Dermis microvascular lymphatic vessel endothelial cell (primary cell): ENCODE results near the gene LBHD1. TPM values are rescaled to one million over a fixed set of nuclear protein-coding genes. Genes with fewer than 3 reads are reported as not detected.
"Not testable (repeated sequence)": the region's sequence is repeated elsewhere in the genome, so short reads cannot be mapped to it uniquely, and the experiment has no call there.

Experiments used
- DNase-seq, 2 donors: peaks; one replicate each; pipeline versions ENCODE4 v3.0.0 to v3.0.0-alpha.2; 2010; ENCODE audit warnings: low read depth in 2 of 2
- total RNA-seq: library from RNA; depleted of rRNA; stranded (reverse); fragments of >200 nt; gene quantifications from 2 replicates; pipeline ENCODE4 v1.2.1, GENCODE V29; 2014

LBHD1 gene
- 1.5 and 1.8 TPM in 2 replicates for total RNA-seq

DNA sequence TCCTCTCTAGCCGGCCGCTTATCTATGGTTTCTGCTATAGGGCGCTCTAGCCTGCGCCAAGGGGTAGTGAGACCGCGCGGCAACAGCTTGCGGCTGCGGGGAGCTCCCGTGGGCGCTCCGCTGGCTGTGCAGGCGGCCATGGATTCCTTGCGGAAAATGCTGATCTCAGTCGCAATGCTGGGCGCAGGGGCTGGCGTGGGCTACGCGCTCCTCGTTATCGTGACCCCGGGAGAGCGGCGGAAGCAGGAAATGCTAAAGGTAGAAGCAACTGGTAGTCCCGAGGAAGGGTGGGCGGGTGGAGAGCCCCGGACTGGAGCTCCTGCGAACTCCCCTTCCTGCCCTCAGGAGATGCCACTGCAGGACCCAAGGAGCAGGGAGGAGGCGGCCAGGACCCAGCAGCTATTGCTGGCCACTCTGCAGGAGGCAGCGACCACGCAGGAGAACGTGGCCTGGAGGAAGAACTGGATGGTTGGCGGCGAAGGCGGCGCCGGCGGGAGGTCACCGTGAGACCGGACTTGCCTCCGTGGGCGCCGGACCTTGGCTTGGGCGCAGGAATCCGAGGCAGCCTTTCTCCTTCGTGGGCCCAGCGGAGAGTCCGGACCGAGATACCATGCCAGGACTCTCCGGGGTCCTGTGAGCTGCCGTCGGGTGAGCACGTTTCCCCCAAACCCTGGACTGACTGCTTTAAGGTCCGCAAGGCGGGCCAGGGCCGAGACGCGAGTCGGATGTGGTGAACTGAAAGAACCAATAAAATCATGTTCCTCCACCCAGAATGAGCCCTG, at the start of gene LBHD1, which contains the start of gene UQCC3:
LBHD1 (minus strand) TSS at position 660 of the 782 bp plus-strand sequence. CDS start 2,236 bp downstream, outside the sequence.
UQCC3 (plus strand) TSS at position 66 of the 782 bp plus-strand sequence; CDS start at position 139, 73 bp downstream.
- DNase-seq, result peak; percentile 65 to 87

DNA sequence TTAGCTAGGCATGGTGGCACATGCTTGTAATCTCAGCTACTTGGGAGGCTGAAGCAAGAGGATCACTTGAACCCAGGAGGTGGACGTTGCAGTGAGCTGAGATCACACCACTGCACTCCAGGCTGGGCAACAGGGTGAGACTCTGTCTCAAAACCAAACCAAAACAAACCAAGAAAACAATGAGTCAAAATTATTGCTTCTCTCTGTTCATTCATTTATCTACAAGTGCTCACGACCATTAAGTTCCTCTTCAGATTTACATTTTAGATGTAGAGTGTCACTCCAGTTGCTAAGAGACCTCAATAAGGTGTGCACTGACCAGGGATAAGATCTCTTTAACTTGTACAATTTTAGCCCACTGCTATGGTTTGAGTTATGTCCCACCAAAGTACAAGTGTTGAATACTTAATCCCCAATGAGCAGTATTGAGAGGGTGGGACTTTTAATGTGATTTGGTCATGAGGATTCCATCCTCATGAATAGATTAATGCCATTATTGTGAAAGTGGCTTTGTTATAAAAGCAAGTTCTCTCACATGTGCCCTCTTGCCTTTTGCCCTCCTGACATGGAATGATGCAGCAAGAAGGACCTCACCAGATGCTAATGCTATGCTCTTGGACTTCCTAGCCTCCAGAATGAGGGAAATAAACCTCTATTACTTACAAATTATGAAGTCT, 47.4 kb upstream of the LBHD1 start:
- no peak for DNase-seq

DNA sequence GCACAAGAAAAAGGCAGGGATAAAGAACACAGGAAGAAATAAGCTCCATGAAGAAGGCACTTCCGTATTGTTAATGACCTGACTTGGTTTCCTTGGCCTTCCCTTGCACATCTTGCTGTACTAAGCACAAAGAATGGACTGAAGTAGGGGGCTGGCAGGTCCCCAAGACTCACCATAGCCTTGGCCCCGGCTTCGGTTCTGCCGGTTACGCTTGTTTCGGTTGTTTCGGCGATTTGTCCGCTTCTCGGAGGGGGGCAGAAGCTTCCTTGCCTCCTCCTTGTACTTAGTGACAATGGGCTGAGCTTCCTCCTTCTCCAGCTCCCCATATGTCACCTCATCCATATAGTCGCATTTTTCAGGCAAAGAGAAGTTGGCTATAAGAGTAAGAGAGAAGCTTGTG, 44.7 kb upstream of the LBHD1 start:
- DNase-seq, result no peak

DNA sequence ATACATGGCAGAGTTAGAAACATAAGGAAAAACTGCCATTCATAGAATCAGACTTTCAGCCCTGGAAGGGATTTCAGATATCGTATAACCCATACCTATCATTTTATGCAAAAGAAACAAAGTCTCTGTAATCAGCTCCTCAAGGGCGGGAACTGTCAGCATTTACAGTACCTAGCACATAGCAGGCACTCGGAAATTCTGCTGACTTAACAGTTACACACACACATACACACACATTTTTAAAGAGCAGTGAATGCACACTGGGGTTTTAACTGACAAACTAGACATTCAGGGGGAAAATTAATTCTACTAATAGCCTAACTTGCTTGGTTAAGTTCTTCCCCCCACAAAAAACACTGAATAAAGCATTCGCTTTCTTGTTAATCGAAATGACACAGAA, 44.1 kb upstream of the LBHD1 start:
- no peak for DNase-seq

DNA sequence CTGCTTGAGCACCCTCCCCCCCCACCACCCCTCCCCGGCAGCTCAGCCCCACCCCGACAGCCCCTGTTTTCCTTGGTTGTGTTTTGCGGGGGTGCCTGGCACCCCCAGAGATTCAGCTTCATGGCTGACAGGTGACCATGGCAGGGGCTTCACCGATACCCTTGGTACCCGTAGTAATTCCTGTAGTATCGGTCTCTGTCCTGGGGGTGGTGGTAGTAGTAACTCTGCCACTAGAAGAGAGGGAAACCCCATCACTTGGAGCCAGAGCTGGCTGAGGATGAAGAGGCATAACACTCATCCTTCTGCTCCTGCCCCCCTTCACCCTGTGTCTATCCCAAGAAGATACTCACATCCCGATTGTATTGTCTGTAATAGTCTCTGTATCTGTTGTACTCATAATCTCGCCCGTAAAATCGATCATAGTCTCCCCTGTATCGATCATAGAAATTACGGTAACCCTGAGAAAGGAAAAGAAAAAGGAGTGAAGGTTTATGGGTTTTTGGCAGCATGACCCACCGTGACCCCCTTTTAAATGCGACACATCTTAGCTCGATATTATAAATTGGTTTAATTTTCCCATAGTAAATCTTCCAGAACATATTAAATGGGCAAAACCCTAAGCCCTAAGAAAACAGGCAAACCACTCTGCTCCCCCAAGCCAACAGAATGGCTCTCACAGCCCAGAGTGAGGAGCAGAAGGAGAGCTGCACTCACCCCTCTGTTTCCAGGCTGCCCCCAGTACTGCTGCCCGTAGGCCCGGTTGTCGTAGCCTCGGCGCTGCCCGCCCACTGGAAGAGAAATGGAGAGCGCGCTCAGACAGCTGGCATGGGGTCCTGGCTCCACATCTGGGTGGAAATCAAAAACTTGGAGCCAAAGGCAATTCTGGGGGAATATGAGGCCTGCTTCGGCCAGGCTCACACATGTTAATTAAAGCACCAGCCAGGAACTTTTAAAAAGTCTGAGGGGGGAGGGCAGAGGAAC, 43.4 kb upstream of the LBHD1 start:
- DNase-seq, result no peak

DNA sequence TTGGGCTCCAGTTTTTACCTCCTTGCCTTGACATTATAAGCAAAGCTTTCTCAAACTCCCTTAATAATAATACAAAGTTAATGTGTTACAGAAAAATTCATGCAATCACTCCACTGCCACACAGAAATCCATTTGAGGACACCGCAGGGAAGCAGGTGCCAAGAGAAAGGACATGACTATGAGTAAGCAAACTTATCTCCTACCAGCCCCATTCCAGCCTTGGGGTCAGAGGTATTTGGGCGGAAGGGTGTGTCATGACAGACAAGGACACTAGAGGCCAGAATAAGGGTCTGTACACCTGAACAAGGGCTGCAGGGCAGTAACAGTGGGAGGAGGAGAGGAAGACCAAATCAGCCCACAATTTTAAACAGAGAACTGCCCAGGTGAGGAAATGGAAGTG, 41.3 kb upstream of the LBHD1 start:
- no peak for DNase-seq

DNA sequence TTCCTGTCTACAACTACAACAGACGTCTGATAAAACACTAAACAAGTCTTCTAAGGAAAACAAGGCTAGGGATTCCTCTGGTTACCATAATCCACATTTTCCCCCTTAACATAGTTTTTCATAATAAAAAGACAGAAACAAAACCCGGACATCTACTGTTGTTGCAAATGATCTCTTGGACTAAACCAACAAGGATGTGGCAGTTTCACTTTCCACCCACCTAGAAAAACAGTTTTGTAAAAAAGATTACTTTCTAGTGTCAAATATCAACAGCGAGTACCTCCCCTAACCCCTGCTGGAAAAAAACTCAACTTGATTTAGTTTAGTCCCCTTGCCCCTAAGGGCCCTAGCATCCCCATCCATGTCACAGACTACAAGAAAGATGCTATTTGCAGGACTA, 40.8 kb upstream of the LBHD1 start:
- DNase-seq, result peak in 1 of 2 donors; percentile 38

DNA sequence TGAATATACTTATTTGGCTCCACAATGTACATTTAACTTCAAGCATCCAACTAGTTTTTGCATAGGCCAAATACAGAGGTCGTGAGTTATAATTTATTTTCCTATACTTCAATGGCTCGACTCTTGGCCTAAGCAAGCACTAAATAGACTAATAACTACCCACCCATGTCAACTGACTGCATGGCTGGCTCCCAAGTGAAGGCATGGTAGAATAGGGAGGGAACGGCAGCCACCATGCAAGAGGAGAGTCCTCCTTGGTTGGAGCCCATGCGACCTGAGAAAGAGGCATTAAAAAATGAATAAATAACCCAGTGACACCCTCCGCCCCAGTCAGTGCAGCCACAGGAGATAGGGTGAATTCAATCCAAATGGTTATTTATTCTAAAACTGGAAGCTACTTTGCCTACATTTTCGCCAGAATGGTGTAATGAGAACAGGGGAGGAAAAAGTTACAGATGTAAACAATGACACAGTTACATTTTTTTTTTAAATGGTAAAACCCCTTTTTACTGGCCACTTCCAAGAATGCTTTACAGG, 40.3 kb upstream of the LBHD1 start:
- no peak for DNase-seq

DNA sequence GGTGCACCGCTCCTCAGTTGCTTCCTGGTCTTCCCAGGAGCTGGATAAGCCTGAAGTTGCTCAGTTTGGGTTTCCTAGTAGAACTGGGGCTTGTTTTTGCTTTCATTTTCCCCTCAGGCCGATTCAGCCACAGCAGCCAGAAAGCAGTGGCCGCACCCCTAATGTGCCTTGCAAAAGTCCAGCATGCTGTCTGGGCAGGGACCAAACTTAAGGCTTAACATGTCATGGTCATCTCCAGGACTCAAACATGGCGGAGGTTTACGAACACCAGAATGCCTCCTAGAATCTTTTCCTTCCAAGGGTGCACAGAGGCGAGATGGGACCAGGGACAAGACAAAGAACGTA, 37.9 kb upstream of the LBHD1 start:
- DNase-seq, result peak in 1 of 2 donors; percentile 32

DNA sequence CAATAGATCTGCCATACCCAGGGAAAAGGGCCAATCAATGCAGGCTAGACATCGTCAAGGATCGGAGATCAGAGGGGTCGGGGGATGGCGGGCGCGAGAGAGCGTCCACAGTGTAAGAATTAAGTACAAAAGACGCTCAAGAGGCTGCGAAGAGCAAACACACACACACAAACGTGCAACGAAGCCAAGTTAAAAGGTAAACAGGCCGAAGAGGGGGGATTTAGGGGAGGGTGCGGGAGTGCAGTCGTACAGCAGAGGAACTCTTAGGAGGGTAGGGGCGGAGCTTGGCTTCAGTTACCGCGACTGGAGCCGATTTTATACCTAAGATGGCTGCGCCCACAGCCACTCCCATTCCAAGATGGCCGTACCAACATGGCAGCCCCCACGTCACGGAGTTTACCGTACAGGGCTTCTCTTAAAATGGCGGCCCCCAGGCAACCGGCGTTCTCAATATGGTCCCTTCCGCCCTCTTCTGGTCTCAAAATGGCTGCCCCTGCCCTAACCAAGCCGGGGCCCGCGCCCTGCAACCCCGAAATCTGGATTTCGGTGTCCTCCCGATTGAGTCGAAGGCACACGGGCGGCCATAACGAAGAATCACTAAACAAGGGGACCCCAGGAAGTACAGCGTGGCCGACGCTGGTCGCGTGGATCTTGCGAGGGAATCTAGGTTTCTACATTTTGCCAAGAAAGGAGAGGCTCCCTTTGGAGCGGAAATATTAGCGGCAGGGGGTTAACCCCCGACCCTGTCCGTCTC, 37.4 kb upstream of the LBHD1 start:
- DNase-seq, result peak; percentile 94 to 99

DNA sequence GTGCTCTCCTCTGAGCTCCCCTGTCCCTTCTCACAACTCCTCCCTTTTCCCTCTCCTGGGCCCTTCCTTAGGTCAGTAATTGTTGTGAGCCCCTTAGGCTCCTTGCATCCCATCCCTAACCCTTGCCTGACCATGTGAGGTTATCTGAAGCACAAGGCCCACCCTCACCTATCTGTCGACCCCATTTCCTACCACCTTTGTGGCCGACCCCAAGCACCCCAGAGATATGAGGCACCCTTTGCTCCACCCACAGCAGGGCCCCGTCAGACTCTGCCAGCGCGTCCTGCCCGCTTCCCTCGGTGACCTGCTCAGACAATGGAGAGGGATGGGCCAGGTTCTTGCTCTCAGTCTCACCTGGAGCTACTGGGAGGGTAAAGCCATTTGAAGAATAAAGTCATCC, 36.7 kb upstream of the LBHD1 start:
- peak in 1 of 2 donors; percentile 25 for DNase-seq

DNA sequence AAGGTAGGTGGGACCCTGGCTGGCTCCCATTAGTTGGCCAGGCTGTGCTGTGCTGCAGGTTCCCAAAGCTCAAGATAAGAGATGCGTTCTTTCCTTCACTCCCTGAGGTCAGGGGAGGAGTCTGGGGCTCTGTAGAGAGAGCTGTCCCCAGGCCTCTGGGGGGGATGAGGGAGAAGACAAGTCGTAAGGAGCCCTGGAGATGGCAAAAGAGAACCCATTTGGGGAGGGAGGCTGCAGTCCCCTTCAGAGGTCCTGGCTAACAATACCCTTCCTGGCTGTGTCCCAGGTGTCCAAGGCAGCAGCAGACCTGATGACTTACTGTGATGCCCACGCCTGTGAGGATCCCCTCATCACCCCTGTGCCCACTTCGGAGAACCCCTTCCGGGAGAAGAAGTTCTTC, 36.3 kb upstream of the LBHD1 start:
- no peak for DNase-seq

DNA sequence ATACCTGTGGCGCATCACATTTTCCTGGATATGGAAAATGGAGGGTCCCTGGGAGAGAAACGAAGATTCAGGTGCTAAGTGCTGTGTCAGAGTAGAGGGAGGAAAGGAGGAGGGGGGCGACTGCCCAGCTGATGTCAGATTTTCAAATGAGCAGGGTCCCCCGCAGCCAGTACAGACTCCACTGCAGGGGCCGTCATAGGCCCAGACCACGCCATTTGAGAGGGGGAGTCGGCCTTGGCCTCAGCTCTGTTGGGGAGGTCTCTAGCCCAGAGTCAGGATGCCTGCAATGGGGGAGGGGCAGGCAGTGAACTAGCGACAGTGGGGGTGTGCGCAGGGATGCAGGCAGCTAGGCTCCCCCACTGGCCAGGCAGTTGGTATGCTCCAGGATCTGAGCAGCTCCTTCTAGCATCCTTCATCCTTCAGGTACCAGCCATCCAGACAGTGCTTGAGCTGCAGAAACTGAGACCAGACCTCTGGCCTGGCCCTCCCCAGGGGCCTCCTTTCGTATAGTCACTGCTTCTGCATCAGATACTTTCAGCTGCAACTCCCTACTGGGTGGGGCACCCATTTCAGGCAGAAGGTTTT, 35.3 kb upstream of the LBHD1 start, which contains the start of the genes BSCL2 and GNG3:
BSCL2 (minus strand) TSS at position 148 of the 585 bp plus-strand sequence. CDS start 229 bp downstream, outside the sequence.
GNG3 (plus strand) TSS at position 400 of the 585 bp plus-strand sequence. CDS start 620 bp downstream, outside the sequence.
- no peak for DNase-seq

DNA sequence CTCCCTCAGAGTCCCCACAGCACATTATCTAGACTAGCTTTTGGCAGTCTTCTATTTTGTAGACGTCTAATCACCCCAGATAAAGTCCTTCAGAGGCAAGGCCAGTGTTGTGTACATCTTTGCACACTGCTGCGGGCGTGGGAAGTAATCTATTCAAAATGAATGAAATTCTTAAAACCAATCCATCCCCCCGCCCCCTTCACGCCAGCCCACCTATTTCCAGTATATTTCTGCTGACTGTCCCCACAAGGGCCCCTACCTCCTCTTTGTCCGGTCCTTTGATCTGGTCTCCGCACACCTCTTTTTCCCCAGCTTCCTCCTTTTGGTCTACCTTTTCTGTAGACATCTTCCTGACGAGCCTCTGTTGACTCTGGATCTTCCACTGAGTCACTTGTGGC, 34.8 kb upstream of the LBHD1 start:
- no peak for DNase-seq

DNA sequence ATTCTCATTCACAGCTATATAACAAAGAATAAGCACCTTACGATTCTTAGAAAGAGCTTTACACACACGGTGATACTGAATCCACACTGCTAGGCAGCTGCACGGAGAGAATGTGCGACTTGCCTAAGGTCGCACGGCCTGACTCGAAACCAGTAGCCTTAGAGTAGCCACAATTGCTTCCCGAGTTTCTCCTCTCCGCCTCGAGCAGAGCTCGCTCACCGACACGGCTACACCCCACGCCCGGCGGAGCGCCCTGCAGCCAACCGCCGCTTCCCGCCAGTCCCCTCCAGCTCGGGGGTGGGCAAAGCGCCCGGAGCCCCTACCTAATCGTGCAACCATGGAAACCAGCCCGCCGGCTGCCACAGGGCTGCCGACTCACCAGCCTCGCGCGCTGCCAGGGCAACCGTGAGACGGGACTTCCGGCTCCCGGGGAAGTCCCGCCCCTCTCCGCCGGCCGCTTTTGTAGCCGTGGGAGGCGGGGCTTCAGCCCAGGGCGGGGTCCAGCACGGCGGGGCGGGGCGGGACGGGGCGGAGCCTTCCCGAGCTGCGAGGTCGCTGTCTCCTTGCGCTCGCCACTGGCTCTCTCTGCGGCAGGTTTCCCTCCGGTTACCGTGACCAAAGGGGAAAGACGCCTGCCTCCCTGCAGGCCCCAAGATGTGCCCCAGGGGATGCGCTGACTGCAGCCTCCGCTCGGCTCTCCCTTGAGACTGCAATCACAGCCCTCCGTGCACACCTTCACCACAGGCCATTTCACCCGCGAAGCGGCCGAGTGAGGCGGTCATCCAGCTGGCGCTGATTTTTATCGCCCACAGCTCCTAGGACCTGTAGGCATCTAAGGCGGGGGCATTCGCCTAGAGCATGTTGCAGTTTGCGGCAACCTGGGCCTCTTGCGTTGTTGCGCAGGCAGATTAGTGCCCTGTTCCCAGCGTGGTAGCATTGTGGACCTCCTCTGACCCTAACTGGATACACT, 34.1 kb upstream of the LBHD1 start:
- peak; percentile 84 to 95 for DNase-seq

DNA sequence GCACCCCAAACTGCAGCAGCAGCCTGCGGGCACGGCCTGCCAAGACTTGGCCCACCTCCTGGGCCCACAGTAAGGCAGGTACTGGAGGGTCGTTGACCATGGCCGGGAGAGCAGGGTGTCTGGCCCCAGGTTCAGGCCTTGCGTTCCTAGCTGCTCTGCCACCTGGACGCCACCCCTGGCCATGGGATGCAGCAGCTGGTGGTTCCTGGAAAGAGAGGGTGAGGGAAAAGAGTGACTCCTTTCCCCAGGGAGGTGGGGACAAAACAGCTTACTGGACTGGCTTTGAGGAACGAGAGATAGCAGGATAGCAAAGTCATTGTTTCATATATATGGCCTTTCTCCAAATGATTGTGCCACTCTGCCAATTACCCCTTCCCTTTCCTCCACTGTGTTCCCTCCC, 33.3 kb upstream of the LBHD1 start:
- peak in 1 of 2 donors; percentile 13 for DNase-seq

DNA sequence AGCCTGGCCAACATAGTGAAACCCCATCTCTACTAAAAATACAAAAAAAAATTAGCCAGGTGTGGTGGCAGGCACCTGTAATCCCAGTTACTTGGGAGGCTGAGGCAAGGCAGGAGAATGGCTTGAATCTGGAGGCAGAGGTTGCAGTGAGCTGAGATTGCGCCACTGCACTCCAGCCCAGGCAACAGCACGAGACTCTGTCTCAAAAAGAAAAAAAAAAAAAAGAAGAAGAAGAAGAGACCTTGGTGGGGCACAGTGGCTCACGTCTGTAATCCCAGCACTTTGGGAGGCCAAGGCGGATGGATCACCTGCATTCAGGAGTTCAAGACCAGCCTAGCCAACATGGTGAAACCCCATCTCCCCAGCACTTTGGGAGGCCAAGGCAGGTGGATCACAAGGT, 31.9 kb upstream of the LBHD1 start:
- DNase-seq, result not testable (repeated sequence)

DNA sequence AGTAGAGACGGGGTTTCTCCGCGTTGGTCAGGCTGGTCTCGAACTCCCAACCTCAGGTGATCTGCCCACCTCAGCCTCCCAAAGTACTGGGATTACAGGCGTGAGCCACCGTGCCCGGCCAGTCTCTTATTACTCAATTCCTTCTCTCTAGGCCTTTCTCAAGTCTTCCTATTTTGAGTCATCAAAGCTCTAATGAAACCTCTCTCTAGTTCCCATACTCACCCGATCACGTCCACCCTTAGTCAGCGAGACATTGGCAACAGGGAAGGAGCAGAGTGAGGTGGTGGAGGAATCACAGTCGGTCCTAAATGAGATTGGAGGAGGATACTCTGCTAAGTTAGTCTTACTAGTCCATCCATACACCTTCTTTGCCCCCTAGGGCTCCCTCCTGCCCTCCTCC, 30.2 kb upstream of the LBHD1 start:
- DNase-seq, result no peak
